LNCaP clone FGC (cell line): ENCODE measurements around the gene FAM53A.
"Not testable (repeated sequence)": the region's sequence is repeated elsewhere in the genome, so short reads cannot be mapped to it uniquely, and the experiment has no call there.

Source experiments
- DNase-seq: peaks from one replicate; pipeline ENCODE4 v3.0.0-alpha.2; 2011; ENCODE audit warnings: low read depth
- H3K4me3 ChIP-seq: 2 replicates; pipeline ENCODE4 v1.5.1; 2011; ENCODE audit warnings: mild to moderate bottlenecking, low read depth, low read length, control low read depth
- CTCF ChIP-seq: IDR thresholded peaks from 2 replicates; pipeline ENCODE4 v1.5.1; 2012; ENCODE audit warnings: mild to moderate bottlenecking; ENCODE audit not compliant: control insufficient read depth, insufficient read depth; ENCODE audit errors: extremely low read depth

Gene FAM53A

GRCh38 chr4:1642196-1642951 lies 41.7 kb downstream of the FAM53A start:
- DNase-seq: no peak
- H3K4me3 ChIP-seq: no peak overlapping the region
- TF ChIP-seq CTCF: no peak

GRCh38 chr4:1641671-1642070 lies 42.4 kb downstream of the FAM53A start:
- no peak overlapping the region for H3K4me3 ChIP-seq
- DNase-seq: no peak
- no peak for TF ChIP-seq CTCF

- not testable (repeated sequence) for H3K4me3 ChIP-seq, DNase-seq
Observed at GRCh38 chr4:1640716-1641503, 43.2 kb downstream of the FAM53A start.

- H3K4me3 ChIP-seq: no peak overlapping the region
- DNase-seq: no peak
- TF ChIP-seq CTCF: no peak
Observed at GRCh38 chr4:1640190-1640589, 43.9 kb downstream of the FAM53A start.

GRCh38 chr4:1639299-1639868 lies 44.7 kb downstream of the FAM53A start:
- H3K4me3 ChIP-seq: no peak overlapping the region
- TF ChIP-seq CTCF: no peak
- DNase-seq: no peak

- TF ChIP-seq CTCF: no peak
Observed at GRCh38 chr4:1638873-1639272, 45.2 kb downstream of the FAM53A start.

GRCh38 chr4:1638272-1638598 lies 45.9 kb downstream of the FAM53A start:
- no peak for TF ChIP-seq CTCF
- DNase-seq: no peak
- no peak overlapping the region for H3K4me3 ChIP-seq

More at GRCh38 chr4:1638873-1639272, 45.2 kb downstream of the FAM53A start:
- DNase-seq: no peak
- H3K4me3 ChIP-seq: no peak overlapping the region
